Fibroblast of skin of left biceps (primary cell): Measurements from ENCODE around the gene OMG.
"Not testable (repeated sequence)": the region's sequence is repeated elsewhere in the genome, so short reads cannot be mapped to it uniquely, and the experiment has no call there.

ENCODE experiments used
- DNase-seq, 2 experiments: peaks; one replicate each; pipeline ENCODE4 v3.0.0-alpha.2; 2013; ENCODE audit warnings: low read depth in 2 of 2

OMG gene

GRCh38 chr17:31308372-31309334 is 11.6 kb upstream of the OMG start:
- DNase-seq, result no peak

- DNase-seq, result no peak
These were observed 10.6 kb upstream of the OMG start for GRCh38 chr17:31307640-31308039.

DNA sequence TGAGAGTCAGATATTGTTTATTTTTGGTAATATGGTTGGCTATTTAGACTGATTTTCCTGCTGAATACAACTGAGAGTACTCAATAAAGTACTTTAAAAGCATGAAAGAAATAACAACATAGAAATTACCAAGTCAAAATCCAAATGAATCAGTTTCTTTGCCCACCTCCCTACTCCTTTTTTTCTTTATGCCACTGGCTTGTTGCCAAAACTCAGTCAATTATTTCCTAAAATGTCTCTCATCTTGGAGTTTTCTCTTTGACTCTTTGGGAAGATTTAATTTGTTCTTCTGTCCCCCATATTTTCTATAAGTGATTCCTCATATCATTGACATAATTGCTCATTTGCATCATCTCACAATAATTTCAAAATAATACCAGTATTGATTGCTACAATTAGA is 2.6 kb upstream of the OMG start:
- DNase-seq, result no peak

DNA sequence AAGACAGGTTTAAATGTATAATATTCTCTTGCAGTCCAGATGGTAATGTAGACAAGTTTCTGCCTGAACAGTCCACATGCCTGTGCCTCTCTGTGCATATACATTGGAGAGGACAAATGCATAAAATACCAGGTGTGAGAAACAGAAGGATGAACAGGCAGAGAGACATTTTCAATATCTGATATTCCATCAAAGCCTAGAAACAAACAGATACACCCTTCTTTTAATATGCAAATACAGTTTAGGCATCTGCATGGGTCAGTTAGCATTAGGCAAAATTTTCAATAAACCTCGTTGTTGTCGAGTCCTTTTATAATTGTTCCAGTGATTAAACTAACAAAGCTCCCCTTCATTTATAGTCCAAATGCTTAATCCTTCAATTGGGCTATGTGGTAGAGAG is 897 bp downstream of the OMG start:
- DNase-seq, result no peak

GRCh38 chr17:31295489-31295871 is 1.6 kb downstream of the OMG start:
- no peak for DNase-seq

DNA sequence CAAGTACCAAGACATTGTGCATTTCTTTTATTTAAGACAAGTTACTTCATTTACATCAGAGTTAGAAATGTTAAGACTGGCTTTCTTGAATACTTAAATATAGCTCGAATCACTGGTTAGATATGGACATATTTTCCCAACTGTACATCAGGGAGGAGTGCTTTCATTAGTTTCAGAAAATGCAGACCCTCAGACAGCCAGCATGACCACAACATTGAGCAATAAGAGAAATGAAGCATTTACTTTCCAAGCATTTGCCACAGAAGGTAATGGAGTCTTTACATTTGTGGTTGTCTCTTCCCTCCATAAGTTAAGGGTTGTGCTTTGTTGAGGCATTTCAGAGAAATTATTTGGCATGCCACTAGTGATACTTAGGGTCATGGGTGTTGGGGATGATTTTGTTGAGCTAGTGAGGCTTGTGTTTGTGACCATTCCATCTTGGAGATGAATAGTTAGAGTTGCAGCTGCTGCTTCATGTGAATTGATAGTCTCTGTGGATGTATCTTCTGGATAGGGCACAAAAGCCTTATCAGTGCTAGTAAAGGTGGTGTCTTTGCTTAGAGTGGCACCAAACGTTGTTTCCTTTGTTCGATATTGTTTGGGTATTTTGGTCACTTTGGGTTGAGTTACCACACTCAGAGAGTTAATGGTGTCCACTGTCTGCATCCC is 2.1 kb downstream of the OMG start:
- peak; percentile 60 to 64 for DNase-seq

DNA sequence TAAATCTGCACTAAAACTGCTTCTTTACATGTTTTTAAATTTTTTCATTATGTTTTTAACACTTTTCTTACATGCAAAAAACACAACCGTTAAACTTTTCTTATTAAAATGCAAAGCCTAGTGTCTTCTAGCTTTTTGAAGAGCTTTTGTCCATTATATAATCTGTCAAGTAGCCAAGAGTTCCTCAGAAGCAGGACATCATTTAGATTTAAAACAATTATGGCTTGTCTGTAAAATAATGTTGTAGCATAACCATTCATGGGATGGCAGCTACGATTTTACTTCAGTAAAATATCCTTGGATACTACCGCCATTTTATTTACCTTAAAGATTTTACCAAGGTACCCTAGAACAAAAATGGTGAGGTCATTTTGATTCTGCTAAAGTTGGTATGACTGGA is 2.8 kb downstream of the OMG start:
- no peak for DNase-seq

DNA sequence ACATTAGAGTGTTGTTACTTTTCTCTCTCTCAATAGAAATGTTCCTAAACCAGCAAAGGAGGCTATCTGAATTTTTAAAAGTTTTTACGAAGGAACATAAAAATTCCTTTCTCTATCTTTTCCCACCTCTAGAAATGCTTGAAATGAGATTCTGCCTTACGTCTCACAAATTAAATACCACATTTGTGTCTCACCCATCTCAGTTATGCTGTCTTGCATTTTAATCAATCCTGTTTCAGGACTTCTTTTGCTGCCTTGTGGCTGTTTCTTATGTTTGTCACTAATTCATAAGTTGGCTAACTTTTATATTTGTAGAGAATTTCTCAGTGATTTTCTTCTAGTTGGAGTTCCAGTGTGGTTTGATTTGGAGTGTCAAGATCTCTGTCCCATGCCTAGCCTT is 3.5 kb downstream of the OMG start:
- no peak for DNase-seq

- DNase-seq, result peak; percentile 29 to 36
These were observed 5.2 kb downstream of the OMG start for GRCh38 chr17:31291820-31292219.

DNA sequence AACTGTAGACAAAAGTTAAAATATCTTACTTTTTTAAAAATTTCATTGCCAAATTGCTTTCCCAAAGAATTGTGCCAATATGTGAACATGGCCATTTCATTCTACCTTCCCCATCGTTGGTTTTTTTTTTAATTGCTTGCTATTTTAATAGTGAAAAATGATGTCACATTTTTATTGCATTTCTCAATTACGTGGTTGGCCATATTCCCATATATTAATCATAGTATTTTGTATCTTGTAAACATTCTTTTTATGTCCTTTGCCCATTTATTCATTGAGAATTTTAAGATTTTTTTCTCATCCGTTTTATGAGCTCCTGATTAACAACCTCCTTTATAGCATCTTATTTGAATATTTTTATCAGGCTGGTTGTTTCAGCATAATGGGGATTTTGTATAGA is 7.2 kb downstream of the OMG start:
- no peak for DNase-seq

DNA sequence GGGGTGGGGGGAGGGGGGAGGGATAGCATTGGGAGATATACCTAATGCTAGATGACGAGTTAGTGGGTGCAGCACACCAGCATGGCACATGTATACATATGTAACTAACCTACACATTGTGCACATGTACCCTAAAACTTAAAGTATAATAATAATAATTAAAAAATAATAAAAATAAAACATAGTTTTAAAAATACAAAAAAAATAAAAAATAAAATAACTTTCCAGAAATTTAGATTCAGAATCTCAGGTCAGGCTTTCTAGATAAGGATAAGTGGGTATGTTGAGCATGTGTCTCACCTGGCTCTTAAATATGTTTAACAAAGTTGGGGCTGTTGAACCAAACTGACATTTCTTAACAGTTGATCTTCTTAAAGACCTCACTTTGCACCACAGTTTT is 9.1 kb downstream of the OMG start:
- not testable (repeated sequence) for DNase-seq

GRCh38 chr17:31286587-31286986 is 10.5 kb downstream of the OMG start:
- no peak for DNase-seq

DNA sequence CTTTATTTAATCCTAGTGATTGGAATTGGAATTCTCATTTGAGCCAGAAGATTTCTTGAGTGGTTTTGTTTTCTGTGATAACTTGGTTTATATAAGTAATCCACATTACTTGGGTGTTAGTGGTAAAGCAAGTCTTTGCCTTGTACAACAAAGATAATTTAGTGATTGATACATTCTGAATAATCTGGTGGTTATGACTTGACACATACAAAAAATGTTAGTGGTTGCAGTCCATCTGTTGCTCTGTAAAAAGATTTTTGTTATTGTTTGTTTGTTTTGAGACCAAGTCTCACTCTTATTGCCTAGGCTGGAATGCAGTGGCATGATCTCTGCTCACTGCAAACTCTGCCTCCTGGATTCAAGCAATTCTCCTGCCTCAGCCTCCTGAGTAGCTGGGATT is 13.2 kb downstream of the OMG start:
- no peak for DNase-seq

- DNase-seq, result no peak
These were observed 16.0 kb downstream of the OMG start for GRCh38 chr17:31281061-31281460.

- no peak for DNase-seq
These were observed 17.6 kb downstream of the OMG start for GRCh38 chr17:31279401-31279800.

GRCh38 chr17:31275116-31275515 is 21.9 kb downstream of the OMG start:
- DNase-seq, result no peak

- peak; percentile 40 to 43 for DNase-seq
These were observed 22.8 kb downstream of the OMG start for GRCh38 chr17:31274252-31274651.

- DNase-seq, result no peak
These were observed 23.5 kb downstream of the OMG start for GRCh38 chr17:31273516-31273915.

- DNase-seq, result no peak
These were observed 24.2 kb downstream of the OMG start for GRCh38 chr17:31272803-31273202.

GRCh38 chr17:31272236-31272635 is 24.8 kb downstream of the OMG start:
- DNase-seq, result no peak

- peak; percentile 98 for DNase-seq
These were observed 27.5 kb downstream of the OMG start for GRCh38 chr17:31269578-31269983.

DNA sequence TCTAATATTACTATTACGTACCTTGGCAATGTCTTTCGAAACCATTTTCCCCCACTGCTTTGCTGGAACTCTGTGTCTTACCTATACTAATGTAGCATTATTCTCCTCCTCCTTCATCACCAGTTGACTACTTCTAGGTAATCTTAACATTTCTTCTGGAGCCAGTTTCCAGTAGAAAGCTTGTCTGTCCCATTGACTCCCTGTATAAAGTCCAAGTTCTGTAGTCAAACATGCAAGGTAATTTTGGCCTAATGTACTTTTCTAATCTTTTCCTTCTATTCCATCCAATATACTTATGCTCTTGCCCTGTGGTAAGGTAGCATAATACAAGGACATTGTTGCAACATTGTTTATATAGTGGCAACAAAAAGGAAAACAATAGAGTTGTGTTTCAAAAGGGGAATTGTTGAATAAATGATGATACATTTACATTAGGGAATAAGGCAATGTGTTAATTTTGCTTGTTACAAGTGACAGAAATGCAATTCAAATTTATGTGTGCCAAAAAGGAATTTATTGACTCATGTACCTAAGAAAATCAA is 27.9 kb downstream of the OMG start:
- no peak for DNase-seq

DNA sequence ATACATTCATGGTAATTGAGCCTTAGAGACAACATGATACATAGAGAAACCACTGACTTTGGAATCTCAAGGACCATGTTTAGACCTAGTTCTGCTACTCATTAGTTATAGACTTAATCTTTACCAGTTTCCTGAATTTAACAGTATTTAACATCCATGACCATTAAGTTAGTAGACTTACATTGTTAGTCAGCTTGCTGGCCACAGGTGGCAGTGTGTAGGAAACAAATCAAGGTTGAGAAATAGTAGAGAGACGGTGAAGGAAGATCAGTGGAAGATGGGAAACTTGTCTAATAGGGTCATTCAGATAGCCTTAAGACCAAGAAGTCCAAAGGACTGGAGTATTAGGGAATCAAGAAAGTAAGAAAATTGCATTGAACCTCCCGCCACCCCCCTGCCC is 31.0 kb downstream of the OMG start:
- no peak for DNase-seq
